HT-29 (cell line): ENCODE data around the gene LNX2. TPM values are rescaled to one million over a fixed set of nuclear protein-coding genes. Genes with fewer than 3 reads are reported as not detected.

ENCODE experiments used
- DNase-seq: peaks from one replicate; pipeline ENCODE4 v3.0.0-alpha.2; 2015; ENCODE audit warnings: low spot score
- total RNA-seq: library from RNA; depleted of rRNA; stranded (reverse); fragments of >200 nt; shearing (Covaris generic); gene quantifications from 2 replicates; pipeline ENCODE4 v1.2.3, GENCODE V29; 2014; rRNA removed

LNX2 gene
- total RNA-seq, 1 experiment from 2014 or later: 19.7 TPM

DNA sequence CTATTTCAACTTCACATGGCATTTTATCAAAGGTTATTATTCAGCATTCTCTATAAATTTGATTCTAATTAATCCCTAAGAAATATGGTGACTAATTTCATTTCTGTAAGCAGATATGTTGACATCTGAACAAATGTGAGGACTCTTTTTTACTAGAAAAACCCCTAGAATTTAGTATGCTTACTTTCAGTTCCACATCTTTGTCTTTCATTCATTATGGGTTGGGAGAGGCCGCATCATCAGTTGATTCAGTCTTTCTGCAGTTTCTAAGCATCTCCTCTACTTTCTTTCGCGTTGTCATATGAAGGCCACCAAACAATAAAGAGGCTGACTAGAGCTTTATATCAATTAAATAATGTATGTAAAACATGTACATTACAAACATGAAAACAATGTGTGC, 114.5 kb downstream of the LNX2 start:
- DNase-seq: no peak

DNA sequence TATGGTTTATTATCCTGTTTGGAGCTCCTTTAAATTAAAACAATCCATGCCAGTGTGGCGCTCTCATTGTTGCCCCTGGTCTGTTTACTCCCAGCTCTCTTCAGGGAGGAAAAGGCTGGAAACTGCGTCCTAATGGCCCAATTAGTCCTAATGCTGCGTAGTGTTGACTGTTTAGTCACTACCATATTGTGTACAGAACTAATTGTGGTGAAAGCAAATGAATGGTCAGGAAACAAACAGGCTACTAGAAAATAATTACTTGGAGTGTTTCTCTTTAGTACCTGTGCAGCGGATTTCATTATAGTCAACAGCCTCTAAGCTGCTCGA, 115.5 kb downstream of the LNX2 start:
- DNase-seq: no peak

DNA sequence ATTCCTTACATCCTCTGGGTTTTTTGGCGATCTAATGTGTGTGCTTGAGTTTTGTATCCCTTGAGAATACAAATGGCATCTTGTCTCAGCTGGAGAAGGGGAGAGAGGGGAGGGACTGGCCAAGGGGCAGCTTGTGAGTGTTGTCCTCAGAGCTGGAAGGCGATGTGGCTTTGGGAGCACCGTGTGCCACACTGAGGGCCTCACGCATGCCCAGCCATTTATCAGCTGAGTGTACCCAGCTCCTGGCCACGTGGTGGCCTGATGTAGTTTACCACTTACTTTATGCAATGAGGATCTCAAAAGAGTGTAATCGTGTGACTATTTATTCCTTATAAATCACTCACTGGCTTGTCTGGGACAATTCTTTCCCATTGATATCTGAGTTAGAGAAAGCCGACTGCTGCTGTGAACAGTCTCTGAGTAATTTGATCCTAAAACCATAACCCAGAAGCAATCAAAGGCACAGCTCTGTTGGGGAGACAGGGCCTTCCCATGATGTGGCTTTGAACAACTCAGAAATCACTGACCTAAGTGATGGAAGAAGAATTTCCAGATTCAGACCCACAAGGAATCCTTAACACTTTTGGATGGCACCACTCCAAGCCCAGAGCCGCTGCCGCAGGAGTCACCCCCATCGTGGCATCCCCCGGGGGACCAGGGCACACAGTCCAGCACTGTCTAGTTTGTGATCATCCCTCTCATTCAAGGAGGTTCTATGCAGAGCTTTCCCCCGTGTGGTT, 116.0 kb downstream of the LNX2 start:
- no peak for DNase-seq

- DNase-seq: no peak
Observed at GRCh38 chr13:27500806-27501534, 119.4 kb downstream of the LNX2 start.

DNA sequence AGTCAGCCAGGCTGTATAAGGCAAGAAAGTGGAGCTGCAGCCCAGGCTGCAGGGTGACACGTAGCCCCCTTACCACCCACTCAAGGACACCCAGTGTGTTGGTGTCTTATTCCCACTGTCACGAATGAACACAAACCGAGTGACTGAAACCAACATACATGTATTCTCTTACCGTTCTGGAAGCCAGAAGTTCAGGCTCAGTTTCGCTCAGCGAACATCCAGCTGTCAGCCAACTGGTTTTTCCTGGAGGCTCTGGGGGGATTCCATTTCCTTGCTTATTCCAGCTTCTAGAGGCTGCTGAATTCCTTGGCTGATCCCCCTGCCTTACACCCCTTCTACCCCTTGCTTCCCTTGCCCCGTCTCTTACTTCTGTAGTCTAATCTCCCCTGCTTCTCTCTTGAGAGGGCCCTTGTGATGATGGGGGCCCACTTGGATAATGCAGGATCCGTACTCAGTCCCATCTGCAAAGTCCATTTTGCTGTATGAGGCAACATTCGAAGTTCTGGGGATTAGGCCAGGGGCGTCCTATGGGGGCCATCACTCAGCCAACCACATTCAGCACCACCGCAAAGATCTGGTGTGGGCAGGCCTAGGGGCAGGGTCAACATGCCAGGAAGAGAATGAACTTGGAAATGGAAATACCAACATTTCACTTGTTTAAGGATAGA, 122.6 kb downstream of the LNX2 start:
- no peak for DNase-seq

GRCh38 chr13:27496536-27497273, 123.6 kb downstream of the LNX2 start:
- DNase-seq: no peak

DNA sequence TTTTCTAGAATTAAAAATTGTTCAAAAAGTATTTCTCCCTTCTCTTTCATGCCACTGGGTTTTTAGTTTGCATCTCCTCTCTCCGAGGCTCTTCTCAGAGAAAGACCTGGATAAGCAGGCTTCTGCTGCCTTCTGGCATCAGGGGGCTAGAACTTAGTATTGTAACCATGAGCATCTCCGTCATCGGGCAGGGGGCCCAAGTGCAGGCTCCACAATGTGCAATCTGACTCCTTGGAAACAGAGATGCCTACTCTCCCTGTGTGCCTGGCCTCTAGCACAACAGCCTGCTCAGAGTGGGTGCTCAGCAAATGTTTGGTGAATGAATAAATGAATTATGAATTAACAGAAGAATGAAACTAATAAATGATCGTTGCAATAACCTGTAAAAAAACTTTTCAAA, 124.3 kb downstream of the LNX2 start:
- DNase-seq: no peak

Other genes starting within 250 kb of the LNX2 start
- 405 and 541 TPM in 2 replicates for gene GTF3A, start 195.9 kb downstream of the LNX2 start, total RNA-seq
- 45.1 and 62.7 TPM in 2 replicates for gene MTIF3, start 170.0 kb downstream of the LNX2 start, total RNA-seq
- gene POLR1D, start 1.4 kb upstream of the LNX2 start, total RNA-seq: 314 and 373 TPM in 2 replicates
- not detected in 2 replicates for gene GSX1, start 172.0 kb upstream of the LNX2 start, total RNA-seq